Neuronal stem cell (in vitro differentiated cells): ENCODE results near the gene NAP1L1.

Source experiments
- DNase-seq: peaks from one replicate; pipeline ENCODE4 v3.0.0-alpha.2; 2013; ENCODE audit warnings: low spot score
- H2AFZ ChIP-seq: one replicate; pipeline ENCODE4 v1.6.1; 2013; ENCODE audit warnings: mild to moderate bottlenecking, low read length, inconsistent platforms
- H2AK5ac ChIP-seq: 2 replicates; pipeline ENCODE4 v1.6.1; 2013; ENCODE audit warnings: low read depth, mild to moderate bottlenecking, inconsistent platforms, low read length, moderate library complexity, mixed read lengths
- H2BK120ac ChIP-seq: 2 replicates; pipeline ENCODE4 v1.6.1; 2013; ENCODE audit warnings: low read depth, mild to moderate bottlenecking, inconsistent platforms, low read length, moderate library complexity, mixed read lengths
- H2BK12ac ChIP-seq: one replicate; pipeline ENCODE4 v1.6.1; 2013; ENCODE audit warnings: low read length, inconsistent platforms
- H2BK15ac ChIP-seq: 2 replicates; pipeline ENCODE4 v1.6.1; 2013; ENCODE audit warnings: mild to moderate bottlenecking, low read length, inconsistent platforms, mixed read lengths
- H2BK5ac ChIP-seq: one replicate; pipeline ENCODE4 v1.6.1; 2013; ENCODE audit warnings: inconsistent platforms, mild to moderate bottlenecking, low read length, moderate library complexity
- H3K14ac ChIP-seq: one replicate; pipeline ENCODE4 v1.6.1; 2013; ENCODE audit warnings: low read length, inconsistent platforms
- H3K18ac ChIP-seq: 2 replicates; pipeline ENCODE4 v1.6.1; 2013; ENCODE audit warnings: low read length, inconsistent platforms
- H3K23ac ChIP-seq: 2 replicates; pipeline ENCODE4 v1.6.1; 2013; ENCODE audit warnings: low read depth, mild to moderate bottlenecking, mixed read lengths, low read length, inconsistent platforms; ENCODE audit not compliant: poor library complexity
- H3K27ac ChIP-seq: replicated peaks from 3 replicates; pipeline ENCODE4 v1.5.1; 2013; ENCODE audit warnings: low read length, inconsistent platforms
- H3K27me3 ChIP-seq, 3 experiments: 2 replicates each; pipeline ENCODE4 v1.6.1; 2013; ENCODE audit warnings: low read length in 3 of 3, mild to moderate bottlenecking in 2 of 3, inconsistent platforms in 1 of 3, low read depth in 1 of 3, mixed read lengths in 1 of 3, moderate library complexity in 1 of 3; ENCODE audit not compliant: control insufficient read depth in 3 of 3, insufficient read depth in 3 of 3
- H3K36me3 ChIP-seq, 2 donors: replicated peaks in 1 of 2; 2 replicates each; pipeline ENCODE4 v1.6.1; 2013; ENCODE audit warnings: low read length in 2 of 2; ENCODE audit not compliant: control insufficient read depth in 2 of 2, insufficient read depth in 2 of 2
- H3K4ac ChIP-seq: 2 replicates; pipeline ENCODE4 v1.6.1; 2013; ENCODE audit warnings: inconsistent platforms, mild to moderate bottlenecking, low read length, moderate library complexity
- H3K4me1 ChIP-seq, 2 donors: 1 replicate in 1 of 2; 2 replicates in 1 of 2; pipeline ENCODE4 v1.6.1; 2013; ENCODE audit warnings: low read length in 2 of 2, low read depth in 1 of 2; ENCODE audit not compliant: control insufficient read depth in 2 of 2, insufficient read depth in 1 of 2
- H3K4me2 ChIP-seq: one replicate; pipeline ENCODE4 v1.6.1; 2013; ENCODE audit warnings: mild to moderate bottlenecking, low read length, inconsistent platforms; ENCODE audit not compliant: insufficient read depth, poor library complexity, severe bottlenecking
- H3K4me3 ChIP-seq, 2 donors: 2 replicates each; pipeline ENCODE4 v1.5.1; 2013; ENCODE audit warnings: low read length in 2 of 2, mild to moderate bottlenecking in 2 of 2, inconsistent platforms in 1 of 2, moderate library complexity in 1 of 2
- H3K79me1 ChIP-seq: one replicate; pipeline ENCODE4 v1.6.1; 2013; ENCODE audit warnings: low read depth, mild to moderate bottlenecking, inconsistent platforms, low read length, moderate library complexity
- H3K9ac ChIP-seq: one replicate; pipeline ENCODE4 v1.6.1; 2013; ENCODE audit warnings: mild to moderate bottlenecking, low read depth, low read length, inconsistent platforms; ENCODE audit not compliant: poor library complexity
- H3K9me3 ChIP-seq, 2 donors: replicated peaks in 1 of 2; 2 replicates each; pipeline versions ENCODE3 to v1.6.1; 2013; ENCODE audit warnings: low read length in 2 of 2, mild to moderate bottlenecking in 2 of 2, inconsistent platforms in 1 of 2, low read depth in 1 of 2, mixed read lengths in 1 of 2, moderate library complexity in 1 of 2; ENCODE audit not compliant: control insufficient read depth in 2 of 2, insufficient read depth in 1 of 2
- H4K8ac ChIP-seq: one replicate; pipeline ENCODE4 v1.6.1; 2013; ENCODE audit warnings: low read depth, mild to moderate bottlenecking, inconsistent platforms, low read length, moderate library complexity
- H4K91ac ChIP-seq: one replicate; pipeline ENCODE4 v1.6.1; 2013; ENCODE audit warnings: low read length, low read depth, mild to moderate bottlenecking, inconsistent platforms; ENCODE audit not compliant: poor library complexity
- WGBS, 2 donors: extraction: QIAGEN DNeasy Blood & Tissue Kit; methylation state at CpG; one replicate each; pipeline ENCODE4 v1.1.7; 2013; ENCODE audit warnings: missing lambda C conversion rate in 2 of 2, mixed read lengths in 1 of 2; ENCODE audit not compliant: insufficient read length in 2 of 2, insufficient replicate concordance in 1 of 2; ENCODE audit errors: extremely low coverage in 2 of 2; 5-methylcytosine and 5-hydroxymethylcytosine counted together

NAP1L1 gene

GRCh38 chr12:76024942-76025600 is 59.4 kb downstream of the NAP1L1 start:
- no peak overlapping the region for H2BK120ac ChIP-seq
- H3K18ac ChIP-seq = no peak overlapping the region
- no peaks in the 10 kb centered on the region for H3K9me3 ChIP-seq
- H2AFZ ChIP-seq = no peak overlapping the region
- DNase-seq = no peak
- H3K9ac ChIP-seq = no peak overlapping the region
- H3K4me1 ChIP-seq = peaks cover 2 to 26% of the 10 kb centered on the region in 2 donors
- H3K36me3 ChIP-seq = peaks cover 0 to 30% of the 10 kb centered on the region in 2 donors
- no peak overlapping the region for H2AK5ac ChIP-seq
- no peak overlapping the region for H3K4me2 ChIP-seq
- H4K8ac ChIP-seq = no peak overlapping the region
- H3K14ac ChIP-seq = no peak overlapping the region
- H4K91ac ChIP-seq = no peak overlapping the region
- no CpG with 5 or more reads among the region's 3 CpGs for WGBS, 2 donors
- H3K4ac ChIP-seq = no peak overlapping the region
- no peak overlapping the region for H3K23ac ChIP-seq
- H2BK5ac ChIP-seq = no peak overlapping the region
- no peak overlapping the region for H2BK12ac ChIP-seq
- H3K4me3 ChIP-seq = no peak overlapping the region
- no peak overlapping the region for H2BK15ac ChIP-seq
- no peaks in the 10 kb centered on the region for H3K79me1 ChIP-seq
- H3K27ac ChIP-seq = no peak overlapping the region
- H3K27me3 ChIP-seq = peaks cover 0 to 9% (median 0%) of the 10 kb centered on the region in 3 experiments

GRCh38 chr12:76024102-76024781 is 60.2 kb downstream of the NAP1L1 start:
- Histone ChIP-seq H3K4me1 (peaks cover 0 to 26% of the 10 kb centered on the region in 2 donors), H2BK5ac (no peak overlapping the region), H4K8ac (no peak overlapping the region), H3K4ac (no peak overlapping the region), H3K27me3 (peaks cover 0 to 5% (median 0%) of the 10 kb centered on the region in 3 experiments), H3K79me1 (no peaks in the 10 kb centered on the region), H3K27ac (no peak overlapping the region), H2AK5ac (no peak overlapping the region), H3K9ac (no peak overlapping the region), H3K4me3 (no peak overlapping the region), H2BK120ac (no peak overlapping the region), H3K9me3 (no peaks in the 10 kb centered on the region), H3K23ac (no peak overlapping the region), H3K4me2 (no peak overlapping the region), H4K91ac (no peak overlapping the region), H2BK15ac (no peak overlapping the region), H2AFZ (no peak overlapping the region), H3K14ac (no peak overlapping the region), H3K18ac (no peak overlapping the region), H3K36me3 (peaks cover 0 to 26% of the 10 kb centered on the region in 2 donors), H2BK12ac (no peak overlapping the region)
- no CpG with 5 or more reads among the region's 8 CpGs for whole genome bisulfite sequencing, 2 donors
- no peak for DNase-seq

GRCh38 chr12:76023069-76023690 is 61.3 kb downstream of the NAP1L1 start:
- no peak for DNase-seq
- no CpG with 5 or more reads among the region's 2 CpGs for WGBS, 2 donors
- Histone ChIP-seq H2BK15ac (no peak overlapping the region), H3K4ac (no peak overlapping the region), H2BK120ac (no peak overlapping the region), H2AK5ac (no peak overlapping the region), H4K91ac (no peak overlapping the region), H3K18ac (no peak overlapping the region), H3K27ac (no peak overlapping the region), H3K27me3 (no peaks in the 10 kb centered on the region), H3K4me2 (no peak overlapping the region), H4K8ac (no peak overlapping the region), H2AFZ (no peak overlapping the region), H3K36me3 (peaks cover 0 to 16% of the 10 kb centered on the region in 2 donors), H3K4me3 (no peak overlapping the region), H3K79me1 (no peaks in the 10 kb centered on the region), H3K4me1 (peaks cover 0 to 22% of the 10 kb centered on the region in 2 donors), H3K9ac (no peak overlapping the region), H3K9me3 (no peaks in the 10 kb centered on the region), H3K14ac (no peak overlapping the region), H2BK5ac (no peak overlapping the region), H2BK12ac (no peak overlapping the region), H3K23ac (no peak overlapping the region)

- DNase-seq = no peak
- H3K4me2 ChIP-seq = no peak overlapping the region
- no peak overlapping the region for H2BK15ac ChIP-seq
- peaks cover 0 to 23% of the 10 kb centered on the region in 2 donors for H3K4me1 ChIP-seq
- no peaks in the 10 kb centered on the region for H3K9me3 ChIP-seq
- no peak overlapping the region for H3K14ac ChIP-seq
- no peak overlapping the region for H2BK120ac ChIP-seq
- H3K27ac ChIP-seq = no peak overlapping the region
- no peak overlapping the region for H4K8ac ChIP-seq
- no peak overlapping the region for H2AFZ ChIP-seq
- H3K27me3 ChIP-seq = no peaks in the 10 kb centered on the region
- no CpG with 5 or more reads among the region's 3 CpGs for WGBS, 2 donors
- H2BK12ac ChIP-seq = no peak overlapping the region
- H3K4me3 ChIP-seq = no peak overlapping the region
- H2BK5ac ChIP-seq = no peak overlapping the region
- no peaks in the 10 kb centered on the region for H3K79me1 ChIP-seq
- no peak overlapping the region for H3K18ac ChIP-seq
- no peak overlapping the region for H4K91ac ChIP-seq
- no peak overlapping the region for H3K4ac ChIP-seq
- no peak overlapping the region for H3K23ac ChIP-seq
- no peak overlapping the region for H2AK5ac ChIP-seq
- H3K36me3 ChIP-seq = peaks cover 0 to 10% of the 10 kb centered on the region in 2 donors
- no peak overlapping the region for H3K9ac ChIP-seq
Observed at GRCh38 chr12:76022506-76022905, 62.0 kb downstream of the NAP1L1 start.
